Measurements from ENCODE around the gene FOXN3. TPM values are rescaled to one million over a fixed set of nuclear protein-coding genes. Genes with fewer than 3 reads are reported as not detected.

The FOXN3 gene
- total RNA-seq, 1 experiment from 2014 or later, result 125 TPM

DNA sequence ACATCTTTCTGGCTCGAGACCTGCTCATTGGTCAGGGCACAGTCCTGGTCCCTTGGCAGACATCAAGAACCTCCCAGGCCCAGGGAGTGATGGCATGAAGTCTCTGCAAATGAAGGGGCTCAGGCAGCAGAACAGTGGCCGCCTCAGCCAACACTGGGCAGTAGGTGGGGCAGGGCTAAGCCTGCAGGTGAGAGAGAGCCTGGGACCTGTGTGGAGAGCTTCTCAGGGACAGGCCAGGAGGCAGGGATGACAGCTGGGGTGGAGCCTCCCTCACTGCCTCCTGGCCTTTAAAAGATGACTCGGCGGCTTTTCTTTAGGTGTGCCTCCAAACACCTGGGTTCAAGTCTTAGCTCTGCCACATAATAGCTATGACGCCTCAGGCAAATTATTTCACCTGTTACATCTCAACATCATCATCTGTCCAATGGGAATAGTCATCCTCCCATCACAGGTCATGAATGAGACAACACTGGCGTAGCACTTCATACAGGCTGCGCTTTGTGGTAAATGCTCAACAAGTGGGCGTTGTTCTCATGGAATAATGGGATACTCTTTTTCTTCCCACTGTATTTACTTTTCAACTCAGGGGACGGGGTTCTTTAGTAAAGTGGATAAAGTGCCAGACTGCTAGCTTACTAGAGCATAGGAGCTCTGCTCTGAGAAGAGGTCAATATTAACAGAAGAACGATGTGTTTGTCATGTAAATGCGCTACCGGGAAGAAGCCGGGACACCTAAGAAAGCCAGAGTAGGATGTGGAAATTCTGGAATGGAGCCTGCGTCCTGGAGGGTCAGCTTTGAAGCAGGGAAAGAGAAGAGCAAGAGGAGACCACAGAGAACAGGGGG lies 277.4 kb downstream of the FOXN3 start:
- H3K27ac Mint-ChIP-seq, result peak overlapping the region; percentile 55 to 82 (median 59); a peak in 4 of 7 replicates

More for the DNA sequence above, 277.4 kb downstream of the FOXN3 start:
- peak overlapping the region; percentile 53 for H3K18ac ChIP-seq (ENCODE audit: insufficient read length, low read depth, low read length)
- no peak overlapping the region for H2BK5ac ChIP-seq (ENCODE audit: insufficient read length, low read length)
- no peak overlapping the region for H2BK120ac ChIP-seq (ENCODE audit: low read depth, low read length, poor library complexity, severe bottlenecking)
- TF ChIP-seq, protein P1, sequence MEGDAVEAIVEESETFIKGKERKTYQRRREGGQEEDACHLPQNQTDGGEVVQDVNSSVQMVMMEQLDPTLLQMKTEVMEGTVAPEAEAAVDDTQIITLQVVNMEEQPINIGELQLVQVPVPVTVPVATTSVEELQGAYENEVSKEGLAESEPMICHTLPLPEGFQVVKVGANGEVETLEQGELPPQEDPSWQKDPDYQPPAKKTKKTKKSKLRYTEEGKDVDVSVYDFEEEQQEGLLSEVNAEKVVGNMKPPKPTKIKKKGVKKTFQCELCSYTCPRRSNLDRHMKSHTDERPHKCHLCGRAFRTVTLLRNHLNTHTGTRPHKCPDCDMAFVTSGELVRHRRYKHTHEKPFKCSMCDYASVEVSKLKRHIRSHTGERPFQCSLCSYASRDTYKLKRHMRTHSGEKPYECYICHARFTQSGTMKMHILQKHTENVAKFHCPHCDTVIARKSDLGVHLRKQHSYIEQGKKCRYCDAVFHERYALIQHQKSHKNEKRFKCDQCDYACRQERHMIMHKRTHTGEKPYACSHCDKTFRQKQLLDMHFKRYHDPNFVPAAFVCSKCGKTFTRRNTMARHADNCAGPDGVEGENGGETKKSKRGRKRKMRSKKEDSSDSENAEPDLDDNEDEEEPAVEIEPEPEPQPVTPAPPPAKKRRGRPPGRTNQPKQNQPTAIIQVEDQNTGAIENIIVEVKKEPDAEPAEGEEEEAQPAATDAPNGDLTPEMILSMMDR (conservative IDR thresholded peaks at IDR 0.05), result no peak
- no peaks in the 10 kb centered on the region for H3K27me3 ChIP-seq (ENCODE audit: insufficient read depth, low read length)
- no peak overlapping the region for H3K4ac ChIP-seq (ENCODE audit: low read depth, low read length)
- H3K9ac ChIP-seq (ENCODE audit: extremely low read depth, insufficient read length, low read length), result no peak overlapping the region
- H3K27me3 Mint-ChIP-seq (ENCODE audit: low read depth), result peaks cover 12% of the 10 kb centered on the region
- DNase-seq, result peak; percentile 69
- peaks cover 10 to 12% of the 10 kb centered on the region in 2 experiments; a peak in 4 of 5 replicates for H3K9me3 Mint-ChIP-seq
- no peak overlapping the region for H2BK12ac ChIP-seq (ENCODE audit: insufficient read length, low read depth, low read length)
- H3K4me3 Mint-ChIP-seq, result peak overlapping the region; percentile 5 to 65; a peak in 4 of 5 replicates
- H2BK15ac ChIP-seq (ENCODE audit: low read depth, low read length), result no peak overlapping the region
- no peak overlapping the region for H3K27ac ChIP-seq (ENCODE audit: insufficient read length, low read depth, low read length)
- H4K8ac ChIP-seq (replicated peaks; ENCODE audit: insufficient read length, low read depth, low read length), result no peak overlapping the region
- H3K14ac ChIP-seq (ENCODE audit: insufficient read depth, low read length), result 0 out of 2 replicates have a peak overlapping the region, but pooled peaks have one; percentile 13
- H3K79me1 ChIP-seq (ENCODE audit: insufficient read depth, low read depth, low read length, poor library complexity, severe bottlenecking), result no peaks in the 10 kb centered on the region
- peak overlapping the region; percentile 60 for H3K4me2 ChIP-seq (ENCODE audit: insufficient read depth, insufficient read length, low read length)
- H2AK5ac ChIP-seq (ENCODE audit: insufficient read length, low read length), result no peak overlapping the region
- no peak overlapping the region for H3K23ac ChIP-seq (ENCODE audit: insufficient read length, low read depth, low read length)
- H3K4me1 Mint-ChIP-seq, result peaks cover 24 to 30% of the 10 kb centered on the region in 2 experiments
- H3K9me3 ChIP-seq (ENCODE audit: control insufficient read depth, low read depth, low read length), result no peaks in the 10 kb centered on the region
- no peak overlapping the region for H2AFZ ChIP-seq (ENCODE audit: low read length)
- H4K5ac ChIP-seq (ENCODE audit: insufficient read length, low read depth, low read length), result no peak overlapping the region
- H3K79me2 ChIP-seq (ENCODE audit: insufficient read depth, low read length), result no peaks in the 10 kb centered on the region
- H4K20me1 ChIP-seq (ENCODE audit: control insufficient read depth, insufficient read depth, insufficient read length), result no peaks in the 10 kb centered on the region
- no peaks in the 10 kb centered on the region for H3K23me2 ChIP-seq (ENCODE audit: insufficient read length, low read depth, low read length, poor library complexity, severe bottlenecking)
- H3T11ph ChIP-seq (ENCODE audit: low read length), result no peak overlapping the region
- no CpG with 5 or more reads among the region's 14 CpGs for WGBS (ENCODE audit: extremely low coverage, insufficient read length, low lambda C conversion rate)
- H2BK20ac ChIP-seq (ENCODE audit: low read depth, low read length, poor library complexity, severe bottlenecking), result no peak overlapping the region
- H3K36me3 Mint-ChIP-seq (ENCODE audit: insufficient read depth in 1 of 3, low read depth in 3 of 3), result peaks cover 0 to 7% (median 5%) of the 10 kb centered on the region in 3 experiments; a peak in 4 of 7 replicates
- H4K91ac ChIP-seq (ENCODE audit: insufficient read length, low read depth, low read length), result no peak overlapping the region
- H3K4me1 ChIP-seq (ENCODE audit: insufficient read depth, low read length), result peaks cover 9% of the 10 kb centered on the region; the same call in 1 of the 2 replicates
- H3K56ac ChIP-seq (ENCODE audit: insufficient read length, low read depth, low read length), result no peak overlapping the region
